ENCODE measurements around the gene FAM210B.

DNA sequence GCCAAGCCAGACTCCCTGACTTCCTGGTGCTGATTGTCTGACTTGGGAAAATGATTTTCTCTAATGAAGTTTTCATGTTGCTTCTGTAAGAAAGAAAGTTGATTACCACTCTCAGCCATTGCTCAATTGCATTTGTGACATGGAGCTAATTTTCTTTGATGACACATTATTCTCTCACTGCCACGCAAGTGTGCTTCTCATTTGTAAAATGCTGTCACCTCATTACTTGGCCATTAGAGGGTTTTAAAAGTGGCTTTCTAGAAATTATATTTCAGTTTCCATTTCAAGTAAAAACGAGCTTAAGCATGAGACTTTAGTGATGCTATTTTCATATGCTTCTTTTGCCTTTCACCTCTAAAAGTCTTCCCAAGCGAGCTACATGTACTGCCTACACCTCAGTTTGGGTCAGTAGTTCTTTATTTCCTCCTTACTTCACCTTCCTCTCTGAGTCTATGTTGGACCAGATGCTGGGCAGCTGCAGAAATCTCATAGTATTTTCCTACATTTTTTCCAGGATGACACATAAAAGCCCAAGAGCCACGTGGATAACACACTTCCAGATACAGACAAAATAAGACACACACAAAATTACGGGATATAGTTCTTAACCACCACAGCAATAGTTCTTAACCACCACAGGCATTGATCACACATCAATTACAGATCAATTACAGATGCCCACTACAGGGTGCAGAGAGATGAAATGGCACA lies 6.3 kb upstream of the FAM210B start:
- TF ChIP-seq CTCF (IDR thresholded peaks at IDR 0.05 in 2 of 3, conservative IDR thresholded peaks at IDR 0.05 in 1 of 3; ENCODE audit: insufficient read depth in 2 of 3, low read depth in 1 of 3, low read length in 3 of 3) (no peak), NFIC (IDR thresholded peaks at IDR 0.05) (no peak), ZNF639 (CRISPR knock-in tag; conservative IDR thresholded peaks at IDR 0.05 in 1 of 2, IDR thresholded peaks at IDR 0.05 in 1 of 2) (no peak), YY1 (IDR thresholded peaks at IDR 0.05; ENCODE audit: borderline replicate concordance in 1 of 3, control insufficient read depth in 1 of 3, extremely low read depth in 1 of 3, insufficient read depth in 3 of 3, insufficient read length in 1 of 3, insufficient replicate concordance in 2 of 3, low read depth in 1 of 3, low read length in 2 of 3) (no peak), SOX6 (IDR thresholded peaks at IDR 0.05) (no peak), POLR2AphosphoS2 (IDR thresholded peaks at IDR 0.05; ENCODE audit: low read length) (no peak), NRF1 (conservative IDR thresholded peaks at IDR 0.05 in 1 of 2, IDR thresholded peaks at IDR 0.05 in 1 of 2) (no peak), CXXC5 (CRISPR knock-in tag; IDR thresholded peaks at IDR 0.05) (no peak)
- TF ChIP-seq, protein P1, sequence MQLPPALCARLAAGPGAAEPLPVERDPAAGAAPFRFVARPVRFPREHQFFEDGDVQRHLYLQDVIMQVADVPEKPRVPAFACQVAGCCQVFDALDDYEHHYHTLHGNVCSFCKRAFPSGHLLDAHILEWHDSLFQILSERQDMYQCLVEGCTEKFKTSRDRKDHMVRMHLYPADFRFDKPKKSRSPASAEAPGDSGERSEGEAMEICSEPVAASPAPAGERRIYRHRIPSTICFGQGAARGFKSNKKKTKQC (CRISPR knock-in tag; IDR thresholded peaks at IDR 0.05), result no peak
- TF ChIP-seq, protein P2, sequence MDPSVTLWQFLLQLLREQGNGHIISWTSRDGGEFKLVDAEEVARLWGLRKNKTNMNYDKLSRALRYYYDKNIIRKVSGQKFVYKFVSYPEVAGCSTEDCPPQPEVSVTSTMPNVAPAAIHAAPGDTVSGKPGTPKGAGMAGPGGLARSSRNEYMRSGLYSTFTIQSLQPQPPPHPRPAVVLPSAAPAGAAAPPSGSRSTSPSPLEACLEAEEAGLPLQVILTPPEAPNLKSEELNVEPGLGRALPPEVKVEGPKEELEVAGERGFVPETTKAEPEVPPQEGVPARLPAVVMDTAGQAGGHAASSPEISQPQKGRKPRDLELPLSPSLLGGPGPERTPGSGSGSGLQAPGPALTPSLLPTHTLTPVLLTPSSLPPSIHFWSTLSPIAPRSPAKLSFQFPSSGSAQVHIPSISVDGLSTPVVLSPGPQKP (CRISPR knock-in tag; IDR thresholded peaks at IDR 0.05), result no peak
